DOHH2 (cell line): ENCODE results near the gene PPIL1.

ENCODE experiments used
- H3F3A ChIP-seq: fragments of 200-600 bp; sonication (generic), shearing (Covaris generic); 2 replicates; pipeline ENCODE4 v1.6.0; 2016; ENCODE audit warnings: antibody characterized with exemption, mild to moderate bottlenecking; ENCODE audit not compliant: control insufficient read depth, insufficient read depth
- H3K27ac ChIP-seq: fragments of 200-600 bp; sonication (generic); 2 replicates; pipeline ENCODE4 v1.5.1; 2014; ENCODE audit warnings: low read depth, mild to moderate bottlenecking, low read length, moderate library complexity
- H3K27me3 ChIP-seq: fragments of 200-600 bp; sonication (generic); 2 replicates; pipeline ENCODE4 v1.6.1; 2014; ENCODE audit warnings: mild to moderate bottlenecking, low read length, mixed read lengths; ENCODE audit not compliant: control insufficient read depth
- H3K36me3 ChIP-seq: fragments of 200-600 bp; sonication (generic); 2 replicates; pipeline ENCODE4 v1.6.1; 2014; ENCODE audit warnings: mild to moderate bottlenecking, low read length, moderate library complexity, mixed read lengths; ENCODE audit not compliant: control insufficient read depth
- H3K4me1 ChIP-seq: fragments of 200-600 bp; sonication (generic); 2 replicates; pipeline ENCODE4 v1.6.1; 2014; ENCODE audit warnings: mild to moderate bottlenecking, low read length, mixed read lengths; ENCODE audit not compliant: control insufficient read depth
- H3K4me2 ChIP-seq: fragments of 200-600 bp; sonication (generic); 2 replicates; pipeline ENCODE4 v1.6.0; 2014; ENCODE audit warnings: mild to moderate bottlenecking, low read length, moderate library complexity
- H3K4me3 ChIP-seq: fragments of 200-600 bp; sonication (generic); 2 replicates; pipeline ENCODE4 v1.5.1; 2014; ENCODE audit warnings: mild to moderate bottlenecking, low read length, mixed read lengths
- H3K79me2 ChIP-seq: fragments of 200-600 bp; sonication (generic); 2 replicates; pipeline ENCODE4 v1.6.1; 2014; ENCODE audit warnings: mild to moderate bottlenecking, low read length, mixed read lengths; ENCODE audit not compliant: control insufficient read depth
- H3K9me2 ChIP-seq: fragments of 200-600 bp; sonication (generic); replicated peaks from 2 replicates; pipeline ENCODE4 v1.6.1; 2014; ENCODE audit warnings: mild to moderate bottlenecking, low read length, mixed read lengths; ENCODE audit not compliant: control insufficient read depth
- H3K9me3 ChIP-seq: fragments of 200-600 bp; sonication (generic); 2 replicates; pipeline ENCODE4 v1.6.1; 2014; ENCODE audit warnings: antibody characterized with exemption, low read length, mixed read lengths; ENCODE audit not compliant: control insufficient read depth, insufficient read depth
- H4K20me1 ChIP-seq: fragments of 200-600 bp; sonication (generic); 2 replicates; pipeline ENCODE4 v1.6.0; 2014; ENCODE audit warnings: low read depth, mild to moderate bottlenecking, antibody characterized with exemption, low read length, moderate library complexity; ENCODE audit not compliant: control insufficient read depth, insufficient read depth
- EZH2phosphoT487 ChIP-seq: fragments of 200-600 bp; sonication (generic); IDR thresholded peaks from 2 replicates; pipeline ENCODE4 v1.6.1; 2017; ENCODE audit warnings: borderline replicate concordance, mild to moderate bottlenecking, antibody characterized with exemption, low read length, moderate library complexity, mixed read lengths
- TF ChIP-seq, protein P1 (sequence below): fragments of 200-600 bp; sonication (generic); IDR thresholded peaks from one replicate; pipeline ENCODE4 v1.5.1; 2014; ENCODE audit warnings: antibody characterized with exemption, mild to moderate bottlenecking, low read depth, low read length; ENCODE audit not compliant: poor library complexity, severe bottlenecking

PPIL1 gene

DNA sequence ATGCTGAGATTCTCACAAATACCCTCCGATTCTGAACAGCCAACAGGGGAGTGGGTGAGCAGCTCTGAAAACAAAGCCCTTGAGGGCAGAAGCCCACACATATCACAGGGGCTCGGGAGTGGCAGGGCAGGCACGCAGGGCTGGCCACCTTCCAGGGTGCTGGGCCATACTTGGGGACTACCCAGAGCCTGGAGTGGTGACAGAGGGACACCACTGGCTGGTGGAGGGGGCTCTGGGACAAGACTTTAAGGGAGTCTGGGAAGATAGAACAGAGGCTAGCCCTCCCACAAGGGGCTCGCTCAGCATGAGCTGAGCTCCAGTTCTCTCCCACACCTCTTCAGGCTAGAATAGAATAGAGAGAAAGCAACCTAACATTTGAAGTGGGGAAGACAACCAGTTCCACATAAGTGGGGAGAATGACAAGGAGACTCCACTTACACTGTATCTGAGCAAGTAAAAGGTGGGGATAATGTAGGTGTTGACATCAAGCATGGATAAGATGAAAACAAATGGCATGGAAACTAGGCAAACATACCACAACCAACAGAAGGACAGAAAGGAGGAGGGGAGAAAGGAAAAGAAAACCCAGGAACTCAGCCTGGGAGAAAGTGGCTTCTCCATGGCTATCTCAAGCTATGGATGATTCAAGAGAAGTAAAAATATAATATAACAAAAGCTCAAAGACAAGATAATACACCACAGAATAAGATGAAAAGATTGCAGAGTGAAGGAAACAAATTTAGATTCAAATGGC, 7.0 kb downstream of the PPIL1 start:
- no peak overlapping the region for H3K27ac ChIP-seq
- no peak overlapping the region for H3K4me3 ChIP-seq
- no peaks in the 10 kb centered on the region for H3F3A ChIP-seq
- H4K20me1 ChIP-seq = peaks cover 3% of the 10 kb centered on the region; the same call in 1 of the 2 replicates
- peaks cover 97% of the 10 kb centered on the region for H3K79me2 ChIP-seq
- no peaks in the 10 kb centered on the region for H3K27me3 ChIP-seq
- H3K4me2 ChIP-seq = no peak overlapping the region
- no peaks in the 10 kb centered on the region for H3K9me2 ChIP-seq
- H3K9me3 ChIP-seq = no peaks in the 10 kb centered on the region
- TF ChIP-seq, protein P1, sequence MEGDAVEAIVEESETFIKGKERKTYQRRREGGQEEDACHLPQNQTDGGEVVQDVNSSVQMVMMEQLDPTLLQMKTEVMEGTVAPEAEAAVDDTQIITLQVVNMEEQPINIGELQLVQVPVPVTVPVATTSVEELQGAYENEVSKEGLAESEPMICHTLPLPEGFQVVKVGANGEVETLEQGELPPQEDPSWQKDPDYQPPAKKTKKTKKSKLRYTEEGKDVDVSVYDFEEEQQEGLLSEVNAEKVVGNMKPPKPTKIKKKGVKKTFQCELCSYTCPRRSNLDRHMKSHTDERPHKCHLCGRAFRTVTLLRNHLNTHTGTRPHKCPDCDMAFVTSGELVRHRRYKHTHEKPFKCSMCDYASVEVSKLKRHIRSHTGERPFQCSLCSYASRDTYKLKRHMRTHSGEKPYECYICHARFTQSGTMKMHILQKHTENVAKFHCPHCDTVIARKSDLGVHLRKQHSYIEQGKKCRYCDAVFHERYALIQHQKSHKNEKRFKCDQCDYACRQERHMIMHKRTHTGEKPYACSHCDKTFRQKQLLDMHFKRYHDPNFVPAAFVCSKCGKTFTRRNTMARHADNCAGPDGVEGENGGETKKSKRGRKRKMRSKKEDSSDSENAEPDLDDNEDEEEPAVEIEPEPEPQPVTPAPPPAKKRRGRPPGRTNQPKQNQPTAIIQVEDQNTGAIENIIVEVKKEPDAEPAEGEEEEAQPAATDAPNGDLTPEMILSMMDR = no peak
- TF ChIP-seq EZH2phosphoT487 = no peak
- peaks cover 91% of the 10 kb centered on the region for H3K36me3 ChIP-seq
- peaks cover 19% of the 10 kb centered on the region for H3K4me1 ChIP-seq

DNA sequence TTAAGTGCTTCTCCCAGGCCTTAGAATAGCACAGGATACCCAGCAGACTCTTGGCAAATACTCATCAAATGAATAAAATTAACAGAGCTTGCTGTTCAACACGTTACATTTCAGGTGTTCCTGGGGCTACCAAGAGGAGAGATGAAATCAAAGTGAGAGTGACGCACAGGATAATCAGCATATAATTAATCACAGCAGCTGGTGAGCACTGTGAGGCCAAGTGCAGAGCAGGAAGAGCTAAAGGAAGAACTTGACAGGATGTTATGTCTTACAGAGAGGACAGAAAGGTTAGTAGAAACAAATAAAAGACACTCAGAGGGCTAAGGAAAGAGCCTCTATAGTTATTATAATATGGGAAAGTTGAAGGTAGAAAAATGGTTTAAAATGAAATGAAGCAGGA, 8.8 kb downstream of the PPIL1 start:
- TF ChIP-seq EZH2phosphoT487 = no peak
- TF ChIP-seq, protein P1 = no peak
- no peaks in the 10 kb centered on the region for H3K27me3 ChIP-seq
- peaks cover 11% of the 10 kb centered on the region for H3K4me1 ChIP-seq
- no peaks in the 10 kb centered on the region; the same call in 1 of the 2 replicates for H3F3A ChIP-seq
- H3K4me3 ChIP-seq = no peak overlapping the region
- H3K4me2 ChIP-seq = no peak overlapping the region
- H3K9me3 ChIP-seq = no peaks in the 10 kb centered on the region
- H4K20me1 ChIP-seq = peaks cover 3% of the 10 kb centered on the region; the same call in 1 of the 2 replicates
- H3K36me3 ChIP-seq = peaks cover 92% of the 10 kb centered on the region
- no peaks in the 10 kb centered on the region for H3K9me2 ChIP-seq
- peaks cover 99% of the 10 kb centered on the region for H3K79me2 ChIP-seq
- no peak overlapping the region for H3K27ac ChIP-seq

DNA sequence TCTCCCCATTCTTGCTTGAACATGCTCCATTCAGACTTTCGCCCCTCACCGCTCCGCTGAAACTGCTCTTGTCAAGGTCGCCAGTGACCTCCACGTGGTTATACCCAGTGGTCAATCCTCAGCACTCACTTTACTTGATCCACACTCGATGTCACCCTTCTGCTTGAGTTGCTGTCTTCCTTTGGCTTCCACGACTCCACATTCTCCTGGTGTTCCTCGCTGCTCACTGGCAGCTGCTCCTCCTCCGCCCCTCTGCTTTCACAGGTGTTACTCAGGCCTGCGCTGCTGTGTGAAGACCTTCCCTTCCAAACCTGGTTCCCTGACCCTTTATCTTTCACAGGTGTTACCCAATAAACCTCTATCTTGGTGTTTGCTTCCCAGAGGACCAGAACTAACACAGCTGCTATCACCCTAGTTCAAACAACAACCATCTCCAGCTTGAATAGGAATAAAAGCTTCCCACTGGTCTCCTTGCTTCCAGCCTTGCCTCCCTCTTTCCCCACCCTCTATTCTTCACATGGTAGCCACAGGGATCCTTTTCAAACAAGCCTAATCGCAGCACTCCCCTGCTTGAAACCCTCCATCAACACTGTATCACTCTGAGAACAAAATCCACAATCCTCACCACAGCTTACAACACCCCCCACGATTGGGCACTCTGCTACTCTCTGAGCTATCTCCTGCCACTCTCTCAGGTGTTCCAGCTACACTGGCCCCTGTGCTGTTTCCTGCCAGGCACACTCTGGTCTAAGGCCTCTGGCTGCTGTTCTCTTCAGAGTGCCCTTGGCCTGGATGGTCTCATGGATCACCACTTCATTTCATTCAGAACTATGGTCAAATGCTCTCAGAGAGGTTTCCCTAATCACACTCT, 10.7 kb downstream of the PPIL1 start:
- H3K36me3 ChIP-seq = peaks cover 84% of the 10 kb centered on the region
- no peaks in the 10 kb centered on the region for H3K9me2 ChIP-seq
- H4K20me1 ChIP-seq = peaks cover 3% of the 10 kb centered on the region; the same call in 1 of the 2 replicates
- H3K4me2 ChIP-seq = no peak overlapping the region
- no peak overlapping the region for H3K4me3 ChIP-seq
- TF ChIP-seq, protein P1 = no peak
- TF ChIP-seq EZH2phosphoT487 = no peak
- H3F3A ChIP-seq = no peaks in the 10 kb centered on the region; the same call in 1 of the 2 replicates
- peaks cover 97% of the 10 kb centered on the region for H3K79me2 ChIP-seq
- H3K27me3 ChIP-seq = no peaks in the 10 kb centered on the region
- no peak overlapping the region for H3K27ac ChIP-seq
- peaks cover 11% of the 10 kb centered on the region for H3K4me1 ChIP-seq
- H3K9me3 ChIP-seq = no peaks in the 10 kb centered on the region
